Placental epithelial cell (primary cell): Measurements from ENCODE around the gene IPO4. TPM values are rescaled to one million over a fixed set of nuclear protein-coding genes. Genes with fewer than 3 reads are reported as not detected.

Experiments
- small RNA-seq: library from RNA; depleted of rRNA; stranded (forward); fragments of <200 nt; gene quantifications from one replicate; pipeline ENCODE3, GENCODE V24; 2012
- total RNA-seq: library from RNA; depleted of rRNA; stranded (reverse); fragments of >200 nt; gene quantifications from 2 replicates; pipeline ENCODE4 v1.2.3, GENCODE V29; 2012

IPO4 gene
- total RNA-seq, 1 donor: 20.4 TPM

GRCh38 chr14:24135834-24136683 is 52.6 kb downstream of the IPO4 start, which contains the start of gene PSME1:
TSS of gene PSME1 (plus strand) at chr14:24136194. CDS start at chr14:24136263, 69 bp downstream.

DNA sequence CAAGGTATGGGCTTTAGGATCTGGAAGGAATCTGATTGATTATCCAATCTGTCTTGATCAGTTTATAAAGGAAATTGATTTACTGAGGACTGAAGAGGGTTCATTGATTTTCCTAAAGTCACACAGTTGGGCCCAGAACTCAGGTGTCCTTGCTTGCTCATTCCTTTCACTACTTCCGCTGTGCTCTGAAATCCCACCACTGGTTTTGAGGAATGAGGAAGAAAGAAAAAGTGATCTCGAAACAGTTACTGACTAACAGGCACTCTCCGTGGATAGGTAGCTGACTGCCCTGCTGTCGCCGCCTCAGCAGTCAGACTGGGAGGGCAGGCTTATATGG is 58.3 kb downstream of the IPO4 start, which contains the start of gene FITM1:
Gene FITM1 (plus strand): TSS at position 280 of the 337 bp plus-strand sequence. CDS start 905 bp downstream, outside the sequence.

Small RNA genes within 50 kb of the gene (small RNA-seq; reads per million reads assigned to genes)
- gene AL136295.4: not detected
- gene CHMP4A: not detected
- 0.23 reads per million for gene IPO4
- gene IRF9: not detected
- gene MDP1: not detected
- gene RNA5SP383: 0.17 reads per million

Other genes with a start within 250 kb of the IPO4 start
- 41.6 and 45.1 TPM in 2 replicates for gene DHRS4, start 235.0 kb downstream of the IPO4 start, total RNA-seq
- 9.4 and 12.6 TPM in 2 replicates for gene DHRS4L2, start 199.9 kb downstream of the IPO4 start, total RNA-seq
- gene CARMIL3, start 136.8 kb downstream of the IPO4 start, total RNA-seq: under 0.01 TPM in 2 replicates
- not detected in 2 replicates for gene CPNE6, start 117.3 kb downstream of the IPO4 start, total RNA-seq
- 20.4 and 23.9 TPM in 2 replicates for gene PCK2, start 94.5 kb downstream of the IPO4 start, total RNA-seq
- 88.3 and 88.7 TPM in 2 replicates for gene DCAF11, start 74.0 kb downstream of the IPO4 start, total RNA-seq
- gene NRL, start 73.9 kb downstream of the IPO4 start, total RNA-seq: 1.6 and 2.0 TPM in 2 replicates
- gene FITM1, start 58.2 kb downstream of the IPO4 start, total RNA-seq: 0.39 and 1.7 TPM in 2 replicates
- 22.4 and 72.6 TPM in 2 replicates for gene PSME1, start 52.6 kb downstream of the IPO4 start, total RNA-seq
- 11.4 and 13.6 TPM in 2 replicates for gene EMC9, start 47.2 kb downstream of the IPO4 start, total RNA-seq
- 32.6 and 48.4 TPM in 2 replicates for gene PSME2, start 42.2 kb downstream of the IPO4 start, total RNA-seq
- 75.4 and 87.3 TPM in 2 replicates for gene RNF31, start 41.3 kb downstream of the IPO4 start, total RNA-seq
- 42.4 and 46.6 TPM in 2 replicates for gene IRF9, start 27.6 kb downstream of the IPO4 start, total RNA-seq
- gene REC8, start 16.7 kb downstream of the IPO4 start, total RNA-seq: 14.2 and 15.7 TPM in 2 replicates
- 73.8 and 74.5 TPM in 2 replicates for gene TM9SF1, start 6.6 kb upstream of the IPO4 start, total RNA-seq
- gene TSSK4, start 16.9 kb upstream of the IPO4 start, total RNA-seq: 0.54 TPM in 1 of 2 replicates, not detected in the other
- gene CHMP4A, start 24.7 kb upstream of the IPO4 start, total RNA-seq: 20.5 and 22.0 TPM in 2 replicates
- gene MDP1, start 27.2 kb upstream of the IPO4 start, total RNA-seq: 15.3 and 15.6 TPM in 2 replicates
- gene NEDD8, start 43.6 kb upstream of the IPO4 start, total RNA-seq: 99.8 and 112 TPM in 2 replicates
- 79.6 and 117 TPM in 2 replicates for gene GMPR2, start 44.1 kb upstream of the IPO4 start, total RNA-seq
- gene TINF2, start 53.8 kb upstream of the IPO4 start, total RNA-seq: 57.4 and 70.3 TPM in 2 replicates
- 33.4 and 35.4 TPM in 2 replicates for gene TGM1, start 74.4 kb upstream of the IPO4 start, total RNA-seq
- 51.1 and 51.4 TPM in 2 replicates for gene RABGGTA, start 82.8 kb upstream of the IPO4 start, total RNA-seq
- 27.1 and 27.9 TPM in 2 replicates for gene DHRS1, start 111.0 kb upstream of the IPO4 start, total RNA-seq
- gene NOP9, start 111.0 kb upstream of the IPO4 start, total RNA-seq: 20.4 and 30.3 TPM in 2 replicates
- gene CIDEB, start 119.2 kb upstream of the IPO4 start, total RNA-seq: 9.0 and 11.0 TPM in 2 replicates
- 6.3 and 6.8 TPM in 2 replicates for gene LTB4R2, start 121.3 kb upstream of the IPO4 start, total RNA-seq
- 2.4 and 3.1 TPM in 2 replicates for gene LTB4R, start 122.7 kb upstream of the IPO4 start, total RNA-seq
- gene ADCY4, start 146.3 kb upstream of the IPO4 start, total RNA-seq: 2.0 and 2.7 TPM in 2 replicates
- 7.5 and 13.0 TPM in 2 replicates for gene RIPK3, start 151.2 kb upstream of the IPO4 start, total RNA-seq
- gene NFATC4, start 179.4 kb upstream of the IPO4 start, total RNA-seq: 41.8 and 59.3 TPM in 2 replicates
- gene NYNRIN, start 210.2 kb upstream of the IPO4 start, total RNA-seq: 116 and 153 TPM in 2 replicates
- 0.87 and 2.4 TPM in 2 replicates for gene CBLN3, start 240.9 kb upstream of the IPO4 start, total RNA-seq
- 143 and 152 TPM in 2 replicates for gene KHNYN, start 241.1 kb upstream of the IPO4 start, total RNA-seq